ENCODE results near the gene MYLK.

DNA sequence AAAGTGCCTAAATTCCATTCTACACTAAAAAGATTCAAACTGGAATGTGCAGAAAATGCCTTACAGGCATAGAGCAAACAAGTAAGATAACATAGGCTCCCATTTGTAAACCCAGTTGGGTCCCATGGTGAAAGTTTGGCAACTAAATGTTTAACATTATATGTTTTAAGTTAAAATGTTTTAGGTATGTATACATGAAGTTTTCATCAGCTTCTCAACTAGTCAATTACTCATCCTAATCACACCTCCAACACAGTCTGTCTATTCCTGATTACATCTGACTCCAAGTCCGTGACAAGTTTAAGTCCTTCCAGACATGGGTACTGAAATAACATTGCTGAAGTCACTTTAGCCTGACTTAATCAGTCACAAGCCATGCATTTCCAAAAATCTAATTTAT is 25.0 kb downstream of the MYLK start:
- TF ChIP-seq, protein P1, sequence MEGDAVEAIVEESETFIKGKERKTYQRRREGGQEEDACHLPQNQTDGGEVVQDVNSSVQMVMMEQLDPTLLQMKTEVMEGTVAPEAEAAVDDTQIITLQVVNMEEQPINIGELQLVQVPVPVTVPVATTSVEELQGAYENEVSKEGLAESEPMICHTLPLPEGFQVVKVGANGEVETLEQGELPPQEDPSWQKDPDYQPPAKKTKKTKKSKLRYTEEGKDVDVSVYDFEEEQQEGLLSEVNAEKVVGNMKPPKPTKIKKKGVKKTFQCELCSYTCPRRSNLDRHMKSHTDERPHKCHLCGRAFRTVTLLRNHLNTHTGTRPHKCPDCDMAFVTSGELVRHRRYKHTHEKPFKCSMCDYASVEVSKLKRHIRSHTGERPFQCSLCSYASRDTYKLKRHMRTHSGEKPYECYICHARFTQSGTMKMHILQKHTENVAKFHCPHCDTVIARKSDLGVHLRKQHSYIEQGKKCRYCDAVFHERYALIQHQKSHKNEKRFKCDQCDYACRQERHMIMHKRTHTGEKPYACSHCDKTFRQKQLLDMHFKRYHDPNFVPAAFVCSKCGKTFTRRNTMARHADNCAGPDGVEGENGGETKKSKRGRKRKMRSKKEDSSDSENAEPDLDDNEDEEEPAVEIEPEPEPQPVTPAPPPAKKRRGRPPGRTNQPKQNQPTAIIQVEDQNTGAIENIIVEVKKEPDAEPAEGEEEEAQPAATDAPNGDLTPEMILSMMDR (IDR thresholded peaks at IDR 0.05) = no peak
- no peak for TF ChIP-seq POLR2A (IDR thresholded peaks at IDR 0.05)
